ENCODE data around the gene LSM4. TPM values are rescaled to one million over a fixed set of nuclear protein-coding genes. Genes with fewer than 3 reads are reported as not detected.

Gene LSM4
- total RNA-seq, 1 donor from 2014 or later, result 73.0 TPM

DNA sequence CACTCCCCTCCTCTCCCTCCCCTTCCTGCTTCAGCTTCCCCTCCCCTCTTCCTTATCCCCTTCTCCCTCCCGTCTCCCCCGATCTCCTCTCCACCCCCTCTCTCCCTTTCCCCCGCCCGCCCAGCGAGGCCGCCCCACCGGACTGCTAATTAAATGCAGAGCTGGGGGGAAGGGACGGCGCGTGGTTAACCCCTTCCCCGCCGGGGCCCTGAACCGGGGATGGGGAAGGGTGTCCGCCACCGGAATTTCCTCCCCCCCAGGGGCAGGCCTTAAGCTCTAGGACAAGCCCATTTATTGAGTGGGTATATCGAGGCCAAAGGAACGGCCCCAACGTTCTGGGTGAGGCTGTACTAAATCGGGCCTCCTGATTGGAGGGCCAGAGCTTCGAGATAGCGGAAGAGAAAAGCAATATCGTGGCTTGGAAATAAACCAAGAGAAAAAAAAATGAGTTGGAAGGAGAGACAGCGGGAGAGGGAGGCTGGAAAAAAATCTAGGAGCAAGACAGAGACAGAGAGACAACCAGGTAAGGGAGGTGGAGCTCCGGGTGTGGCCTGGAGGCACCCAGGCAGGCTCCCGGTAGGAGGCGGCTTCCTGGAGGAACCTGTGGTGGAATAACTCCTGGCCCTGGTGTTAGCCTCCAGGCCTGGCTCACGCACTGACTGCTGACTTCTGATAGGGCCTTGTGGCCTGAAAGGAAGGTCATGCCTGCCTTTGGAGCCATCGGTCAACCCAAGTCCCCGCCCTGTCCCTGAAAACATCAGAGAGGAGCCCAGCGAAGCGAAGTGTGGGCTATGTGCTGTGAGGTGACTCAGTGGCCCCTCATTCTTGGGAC is 29.9 kb downstream of the LSM4 start:
- Mint-ChIP-seq H3K27ac (ENCODE audit: unreplicated experiment) (peak overlapping the region; percentile 98), H3K27me3 (ENCODE audit: low read depth) (no peaks in the 10 kb centered on the region), H3K36me3 (ENCODE audit: low read depth) (no peaks in the 10 kb centered on the region), H3K4me1 (ENCODE audit: low read depth) (peaks cover 44% of the 10 kb centered on the region), H3K4me3 (ENCODE audit: unreplicated experiment) (peak overlapping the region; percentile 81), H3K9me3 (ENCODE audit: low read depth) (no peaks in the 10 kb centered on the region)
- TF ChIP-seq, protein P1, sequence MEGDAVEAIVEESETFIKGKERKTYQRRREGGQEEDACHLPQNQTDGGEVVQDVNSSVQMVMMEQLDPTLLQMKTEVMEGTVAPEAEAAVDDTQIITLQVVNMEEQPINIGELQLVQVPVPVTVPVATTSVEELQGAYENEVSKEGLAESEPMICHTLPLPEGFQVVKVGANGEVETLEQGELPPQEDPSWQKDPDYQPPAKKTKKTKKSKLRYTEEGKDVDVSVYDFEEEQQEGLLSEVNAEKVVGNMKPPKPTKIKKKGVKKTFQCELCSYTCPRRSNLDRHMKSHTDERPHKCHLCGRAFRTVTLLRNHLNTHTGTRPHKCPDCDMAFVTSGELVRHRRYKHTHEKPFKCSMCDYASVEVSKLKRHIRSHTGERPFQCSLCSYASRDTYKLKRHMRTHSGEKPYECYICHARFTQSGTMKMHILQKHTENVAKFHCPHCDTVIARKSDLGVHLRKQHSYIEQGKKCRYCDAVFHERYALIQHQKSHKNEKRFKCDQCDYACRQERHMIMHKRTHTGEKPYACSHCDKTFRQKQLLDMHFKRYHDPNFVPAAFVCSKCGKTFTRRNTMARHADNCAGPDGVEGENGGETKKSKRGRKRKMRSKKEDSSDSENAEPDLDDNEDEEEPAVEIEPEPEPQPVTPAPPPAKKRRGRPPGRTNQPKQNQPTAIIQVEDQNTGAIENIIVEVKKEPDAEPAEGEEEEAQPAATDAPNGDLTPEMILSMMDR (IDR thresholded peaks at IDR 0.05), result no peak
- DNase-seq (ENCODE audit: low spot score), result no peak

DNA sequence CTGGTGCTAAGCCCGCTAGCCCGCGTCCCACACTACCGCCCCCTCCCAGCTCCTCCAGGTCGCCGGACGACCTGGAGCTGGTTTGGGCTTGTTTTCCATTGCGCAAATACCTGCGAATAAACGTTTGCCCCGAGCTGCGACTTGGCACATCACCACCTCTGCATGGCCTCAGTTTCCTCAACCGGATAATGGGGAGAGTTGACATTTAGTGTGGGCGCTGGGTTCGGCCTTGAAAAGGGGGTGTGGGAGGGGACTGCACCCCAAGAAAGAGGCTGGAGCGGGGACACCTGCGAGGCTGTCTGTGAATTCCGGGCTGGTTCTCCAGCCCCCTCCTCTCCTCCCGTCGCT is 30.4 kb downstream of the LSM4 start:
- TF ChIP-seq, protein P1 (IDR thresholded peaks at IDR 0.05), result no peak
- Mint-ChIP-seq H3K4me3 (ENCODE audit: unreplicated experiment) (peak overlapping the region; percentile 81), H3K36me3 (ENCODE audit: low read depth) (no peaks in the 10 kb centered on the region), H3K27ac (ENCODE audit: unreplicated experiment) (peak overlapping the region; percentile 98), H3K9me3 (ENCODE audit: low read depth) (no peaks in the 10 kb centered on the region), H3K27me3 (ENCODE audit: low read depth) (no peaks in the 10 kb centered on the region), H3K4me1 (ENCODE audit: low read depth) (peaks cover 48% of the 10 kb centered on the region)
- DNase-seq (ENCODE audit: low spot score), result no peak

DNA sequence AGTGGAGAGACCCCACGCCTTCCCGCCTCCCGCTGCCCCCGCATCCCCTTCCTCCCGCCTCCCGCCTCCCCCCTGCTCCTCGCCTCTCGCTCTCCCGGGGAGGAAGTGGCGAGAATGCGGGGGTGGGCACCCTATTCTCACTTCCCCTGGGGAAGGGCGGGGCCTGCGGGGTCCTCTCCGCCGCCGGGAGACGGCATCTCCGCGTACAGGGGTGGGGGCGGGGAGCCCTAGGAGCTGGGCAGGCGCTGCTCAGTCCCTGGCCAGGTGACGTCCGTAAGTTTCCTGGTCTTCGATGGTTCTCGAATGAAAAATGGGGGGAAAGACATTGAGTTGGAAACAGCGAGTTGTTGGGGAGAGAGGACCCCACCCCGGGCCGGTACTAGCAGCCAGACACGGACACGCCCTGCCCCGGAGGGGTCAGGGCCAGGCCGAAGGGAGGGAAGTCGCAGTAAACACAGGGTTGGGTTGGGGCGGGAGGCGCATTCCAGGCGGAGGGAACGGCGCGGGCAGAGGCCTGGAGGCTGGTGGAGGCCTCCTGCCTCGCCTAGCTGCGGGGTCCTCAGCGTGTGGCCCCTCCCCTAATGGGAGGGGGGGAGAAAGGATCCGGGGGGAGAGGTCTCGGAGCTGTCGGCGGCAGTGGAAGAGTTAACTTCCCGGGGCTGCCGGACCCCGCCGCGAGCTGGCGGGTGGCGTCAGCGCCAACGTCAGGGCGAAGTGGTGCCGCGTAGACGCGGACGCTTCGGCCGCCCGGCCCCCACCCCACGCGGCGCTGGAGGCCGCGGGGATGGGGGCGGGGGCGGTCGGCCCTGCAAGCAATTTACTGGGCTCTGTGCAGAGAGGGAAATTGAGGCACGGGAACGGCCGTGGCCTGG is 31.1 kb downstream of the LSM4 start:
- H3K27ac Mint-ChIP-seq (ENCODE audit: unreplicated experiment), result peak overlapping the region; percentile 98
- TF ChIP-seq, protein P1 (IDR thresholded peaks at IDR 0.05), result no peak
- peaks cover 47% of the 10 kb centered on the region for H3K4me1 Mint-ChIP-seq (ENCODE audit: low read depth)
- DNase-seq (ENCODE audit: low spot score), result no peak
- H3K9me3 Mint-ChIP-seq (ENCODE audit: low read depth), result no peaks in the 10 kb centered on the region
- no peaks in the 10 kb centered on the region for H3K27me3 Mint-ChIP-seq (ENCODE audit: low read depth)
- H3K36me3 Mint-ChIP-seq (ENCODE audit: low read depth), result no peaks in the 10 kb centered on the region
- peak overlapping the region; percentile 81 for H3K4me3 Mint-ChIP-seq (ENCODE audit: unreplicated experiment)

DNA sequence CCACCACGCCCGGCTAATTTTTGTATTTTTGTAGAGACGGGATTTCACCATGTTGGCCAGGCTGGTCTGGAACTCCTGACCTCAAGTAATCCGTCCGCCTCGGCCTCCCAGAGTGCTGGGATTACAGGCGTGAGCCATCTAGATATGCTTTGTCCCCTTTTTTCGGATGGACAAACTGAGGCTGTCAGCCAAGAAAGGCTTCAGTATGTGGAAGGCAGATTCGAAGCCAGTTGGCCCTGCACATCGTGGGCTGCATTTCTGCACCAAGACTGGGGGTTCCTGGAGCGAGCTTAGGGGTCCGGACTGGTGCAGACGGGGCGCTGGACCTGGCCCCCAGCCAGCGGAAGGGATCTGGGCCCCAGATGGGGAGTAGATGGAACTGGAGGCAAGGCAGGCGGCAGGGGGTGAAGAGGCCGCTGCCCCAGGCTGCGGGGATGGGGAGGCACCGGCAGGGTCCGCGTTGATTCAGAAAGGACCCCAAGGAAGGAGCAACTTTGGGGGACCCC is 31.8 kb downstream of the LSM4 start:
- H3K9me3 Mint-ChIP-seq (ENCODE audit: low read depth), result no peaks in the 10 kb centered on the region
- H3K27me3 Mint-ChIP-seq (ENCODE audit: low read depth), result no peaks in the 10 kb centered on the region
- H3K4me3 Mint-ChIP-seq (ENCODE audit: unreplicated experiment), result peak overlapping the region; percentile 49
- no peaks in the 10 kb centered on the region for H3K36me3 Mint-ChIP-seq (ENCODE audit: low read depth)
- H3K27ac Mint-ChIP-seq (ENCODE audit: unreplicated experiment), result peak overlapping the region; percentile 85
- peaks cover 53% of the 10 kb centered on the region for H3K4me1 Mint-ChIP-seq (ENCODE audit: low read depth)
- DNase-seq (ENCODE audit: low spot score), result no peak
- TF ChIP-seq, protein P1 (IDR thresholded peaks at IDR 0.05), result peak; percentile 23
